HCT116 (cell line): Measurements from ENCODE around the gene MBP. TPM values are rescaled to one million over a fixed set of nuclear protein-coding genes. Genes with fewer than 3 reads are reported as not detected.

Experiments
- ATAC-seq: fragments of 200-7000 bp; cut with Tn5 transposase; 2 replicates; pipeline ENCODE4 v1.9.1; 2020; ENCODE audit warnings: mild to moderate bottlenecking, moderate library complexity
- BruUV-seq: library from RNA; stranded (reverse); fragments of 400-500 nt; replicated peaks from 2 replicates; lab custom pipeline; 2021; lab: Mats Ljungman, UMichigan
- CTCF ChIA-PET: fragments of 300-600 bp; sonication (Branson Sonifier 250); formaldehyde crosslinking; loops from one replicate; lab custom pipeline; 2021; ENCODE audit warnings: antibody characterized with exemption; lab: Charles Lee
- POLR2A ChIA-PET: fragments of 300-600, 350-600 bp; sonication (Branson Sonifier 250); formaldehyde crosslinking; loops from one replicate; lab custom pipeline; 2021; ENCODE audit warnings: antibody characterized with exemption; lab: Charles Lee
- RAD21 ChIA-PET, 2 experiments: fragments of 300-600 bp; sonication (Branson Sonifier 250); formaldehyde crosslinking; loops; one replicate each; lab custom pipeline; 2023; ENCODE audit warnings: low total read pairs in 2 of 2; ENCODE audit not compliant: uncharacterized antibody in 2 of 2, unreplicated experiment in 2 of 2, low non-redundant PET in 1 of 2; lab: Charles Lee
- DNase-seq: peaks from one replicate; pipeline ENCODE4 v3.0.0-alpha.2; 2010; ENCODE audit warnings: low read depth, low spot score
- H2AFZ ChIP-seq: fragments of 200-600 bp; shearing (Covaris generic), sonication (generic); 2 replicates; pipeline ENCODE4 v1.6.1; 2017; ENCODE audit warnings: low read depth, mixed run types, mixed read lengths, antibody characterized with exemption, low read length; ENCODE audit not compliant: poor library complexity, severe bottlenecking
- H3K27ac ChIP-seq: 2 replicates; pipeline ENCODE4 v1.5.1; 2012; ENCODE audit warnings: low read depth, low read length
- H3K27me3 ChIP-seq: fragments of 200-600 bp; sonication (generic); 2 replicates; pipeline ENCODE4 v1.6.1; 2016; ENCODE audit warnings: mixed run types, low read length, mixed read lengths; ENCODE audit not compliant: insufficient read depth
- H3K36me3 ChIP-seq, 2 experiments: fragments of 200-500 bp in 1 of 2; fragments of 200-600 bp in 1 of 2; sonication (Bioruptor generic) in 1 of 2; sonication (generic) in 1 of 2; 2 replicates each; pipeline versions ENCODE4 v1.5.1 to v1.6.1; 2014 to 2016; ENCODE audit warnings: low read length in 2 of 2, inconsistent platforms in 1 of 2, mixed read lengths in 1 of 2, mixed run types in 1 of 2; ENCODE audit not compliant: insufficient read depth in 2 of 2, control insufficient read depth in 1 of 2
- H3K4me1 ChIP-seq, 2 experiments: fragments of 200-600 bp in 1 of 2; sonication (generic) in 1 of 2; 2 replicates each; pipeline versions ENCODE4 v1.5.1 to v1.6.1; 2012 to 2017; ENCODE audit warnings: low read length in 2 of 2, inconsistent platforms in 1 of 2, mild to moderate bottlenecking in 1 of 2, mixed read lengths in 1 of 2, mixed run types in 1 of 2, moderate library complexity in 1 of 2; ENCODE audit not compliant: insufficient read depth in 2 of 2, control insufficient read depth in 1 of 2
- H3K4me2 ChIP-seq: fragments of 200-600 bp; sonication (generic); 2 replicates; pipeline ENCODE4 v1.6.1; 2017; ENCODE audit warnings: mixed run types, low read length, mixed read lengths
- H3K4me3 ChIP-seq, 2 experiments: fragments of 200-600 bp in 1 of 2; sonication (generic) in 1 of 2; replicated peaks in 1 of 2; 2 replicates each; pipeline ENCODE4 v1.5.1; 2011 to 2016; ENCODE audit warnings: low read length in 2 of 2, control low read depth in 1 of 2, low read depth in 1 of 2, mild to moderate bottlenecking in 1 of 2, mixed read lengths in 1 of 2, mixed run types in 1 of 2
- H3K79me2 ChIP-seq: fragments of 200-600 bp; sonication (generic); 2 replicates; pipeline ENCODE4 v1.6.1; 2017; ENCODE audit warnings: mild to moderate bottlenecking, mixed run types, low read length, moderate library complexity, mixed read lengths; ENCODE audit not compliant: insufficient read depth
- H3K9ac ChIP-seq: fragments of 200-600 bp; sonication (generic); 2 replicates; pipeline ENCODE4 v1.6.1; 2016; ENCODE audit warnings: low read length, mixed read lengths
- H3K9me2 ChIP-seq: fragments of 200-600 bp; sonication (generic), shearing (Covaris generic); 2 replicates; pipeline ENCODE4 v1.6.1; 2017; ENCODE audit warnings: mixed run types, mild to moderate bottlenecking, moderate library complexity; ENCODE audit not compliant: insufficient read depth
- H3K9me3 ChIP-seq, 2 experiments: fragments of 200-500 bp in 1 of 2; fragments of 200-600 bp in 1 of 2; sonication (Bioruptor generic) in 1 of 2; sonication (generic) in 1 of 2; 2 replicates each; pipeline ENCODE4 v1.6.1; 2014 to 2017; ENCODE audit warnings: low read length in 2 of 2, mixed read lengths in 2 of 2, inconsistent platforms in 1 of 2, low read depth in 1 of 2, mild to moderate bottlenecking in 1 of 2, mixed run types in 1 of 2, moderate library complexity in 1 of 2; ENCODE audit not compliant: control insufficient read depth in 1 of 2, insufficient read depth in 1 of 2
- H4K20me1 ChIP-seq: fragments of 200-600 bp; sonication (generic), shearing (Covaris generic); 2 replicates; pipeline ENCODE4 v1.6.1; 2017; ENCODE audit warnings: mixed run types, mild to moderate bottlenecking, moderate library complexity; ENCODE audit not compliant: insufficient read depth
- EZH2phosphoT487 ChIP-seq: fragments of 200-600 bp; IDR thresholded peaks from 2 replicates; pipeline ENCODE4 v1.6.1; 2018; ENCODE audit warnings: antibody characterized with exemption, borderline replicate concordance
- FOSL1 ChIP-seq: IDR thresholded peaks from 2 replicates; pipeline ENCODE4 v1.6.1; 2012; ENCODE audit warnings: low read depth
- POLR2AphosphoS5 ChIP-seq: IDR thresholded peaks from 2 replicates; pipeline ENCODE4 v1.6.1; 2011; ENCODE audit warnings: mild to moderate bottlenecking, low read depth, low read length, moderate library complexity
- SIN3A ChIP-seq: IDR thresholded peaks from 2 replicates; pipeline ENCODE4 v1.6.1; 2012; ENCODE audit warnings: low read depth
- TCF7L2 ChIP-seq: IDR thresholded peaks from 2 replicates; pipeline ENCODE4 v1.7.0; 2011; ENCODE audit warnings: borderline replicate concordance, inconsistent platforms; ENCODE audit not compliant: insufficient read depth, insufficient read length; ENCODE audit errors: extremely low read depth
- YY1 ChIP-seq: IDR thresholded peaks from 2 replicates; pipeline ENCODE4 v1.6.1; 2011; ENCODE audit warnings: low read length, low read depth, moderate library complexity, mild to moderate bottlenecking; ENCODE audit not compliant: insufficient replicate concordance; ENCODE audit errors: extremely low read depth
- intact Hi-C: fragments of 100-400 bp; cut with micrococcal nuclease; formaldehyde crosslinking; loops from 2 replicates; pipeline ENCODE4 v1.10.0; 2022
- total RNA-seq: library from RNA; stranded (reverse); gene quantifications from one replicate; pipeline ENCODE4 v1.2.1, GENCODE V29; 2021; ENCODE audit not compliant: unreplicated experiment
- TF ChIP-seq, protein P1 (sequence below): IDR thresholded peaks from 2 replicates; pipeline ENCODE4 v1.6.1; 2012; ENCODE audit warnings: low read depth

Gene MBP
- total RNA-seq, 1 experiment from 2014 or later: 34.9 TPM

DNA sequence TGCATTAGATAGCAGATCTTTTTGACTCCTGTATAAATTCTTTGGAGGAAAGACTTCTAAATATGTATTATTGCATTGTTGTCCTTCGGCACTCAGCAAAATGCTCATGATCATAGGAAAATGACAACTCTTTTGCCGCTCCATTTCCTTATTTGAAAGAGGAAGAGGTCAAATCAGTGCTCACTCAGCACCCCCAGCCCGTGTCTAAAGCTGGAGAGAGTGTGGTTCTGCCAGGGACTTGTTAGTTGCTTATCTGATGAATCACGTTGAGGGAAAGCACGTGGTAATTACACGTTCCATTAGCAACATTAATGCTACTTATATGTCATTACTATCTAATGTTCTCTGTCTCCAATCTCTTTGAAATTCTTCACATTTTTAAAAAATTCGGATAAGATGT lies 46.0 kb upstream of the MBP start:
- H3K36me3 ChIP-seq: no peaks in the 10 kb centered on the region
- ChIA-PET CTCF (no interaction called here), RAD21 (no interaction called here), POLR2A (no interaction called here)
- no peaks in the 10 kb centered on the region for H4K20me1 ChIP-seq
- intact Hi-C loops: no loop called here
- no peak overlapping the region for H3K27ac ChIP-seq
- no peak overlapping the region for H3K9ac ChIP-seq
- TF ChIP-seq POLR2AphosphoS5: no peak
- no peak for TF ChIP-seq SIN3A
- DNase-seq: no peak
- no TSS peak for BruUV-seq
- H3K27me3 ChIP-seq: no peaks in the 10 kb centered on the region
- H3K9me2 ChIP-seq: no peaks in the 10 kb centered on the region
- H2AFZ ChIP-seq: no peak overlapping the region
- no peaks in the 10 kb centered on the region for H3K4me1 ChIP-seq
- H3K4me2 ChIP-seq: no peak overlapping the region
- no peaks in the 10 kb centered on the region for H3K79me2 ChIP-seq
- no peaks in the 10 kb centered on the region for H3K9me3 ChIP-seq
- H3K4me3 ChIP-seq: no peak overlapping the region
- no peak for ATAC-seq

- Histone ChIP-seq H3K4me1 (no peaks in the 10 kb centered on the region), H4K20me1 (no peaks in the 10 kb centered on the region), H3K79me2 (no peaks in the 10 kb centered on the region), H3K9ac (no peak overlapping the region), H3K36me3 (no peaks in the 10 kb centered on the region), H3K4me3 (no peak overlapping the region), H3K27ac (no peak overlapping the region), H3K4me2 (no peak overlapping the region), H3K9me3 (no peaks in the 10 kb centered on the region), H3K27me3 (no peaks in the 10 kb centered on the region), H2AFZ (no peak overlapping the region), H3K9me2 (no peaks in the 10 kb centered on the region)
- DNase-seq (no peak), ATAC-seq (no peak)
- ChIA-PET RAD21 (no interaction called here), CTCF (no interaction called here), POLR2A (interaction anchor here (0.6 kb wide), 1 partner anchor 202 kb away, joined by 3 read pairs; no protein-coding TSS in a partner anchor)
- intact Hi-C loops: no loop called here
- BruUV-seq: no TSS peak
- TF ChIP-seq, protein P1, sequence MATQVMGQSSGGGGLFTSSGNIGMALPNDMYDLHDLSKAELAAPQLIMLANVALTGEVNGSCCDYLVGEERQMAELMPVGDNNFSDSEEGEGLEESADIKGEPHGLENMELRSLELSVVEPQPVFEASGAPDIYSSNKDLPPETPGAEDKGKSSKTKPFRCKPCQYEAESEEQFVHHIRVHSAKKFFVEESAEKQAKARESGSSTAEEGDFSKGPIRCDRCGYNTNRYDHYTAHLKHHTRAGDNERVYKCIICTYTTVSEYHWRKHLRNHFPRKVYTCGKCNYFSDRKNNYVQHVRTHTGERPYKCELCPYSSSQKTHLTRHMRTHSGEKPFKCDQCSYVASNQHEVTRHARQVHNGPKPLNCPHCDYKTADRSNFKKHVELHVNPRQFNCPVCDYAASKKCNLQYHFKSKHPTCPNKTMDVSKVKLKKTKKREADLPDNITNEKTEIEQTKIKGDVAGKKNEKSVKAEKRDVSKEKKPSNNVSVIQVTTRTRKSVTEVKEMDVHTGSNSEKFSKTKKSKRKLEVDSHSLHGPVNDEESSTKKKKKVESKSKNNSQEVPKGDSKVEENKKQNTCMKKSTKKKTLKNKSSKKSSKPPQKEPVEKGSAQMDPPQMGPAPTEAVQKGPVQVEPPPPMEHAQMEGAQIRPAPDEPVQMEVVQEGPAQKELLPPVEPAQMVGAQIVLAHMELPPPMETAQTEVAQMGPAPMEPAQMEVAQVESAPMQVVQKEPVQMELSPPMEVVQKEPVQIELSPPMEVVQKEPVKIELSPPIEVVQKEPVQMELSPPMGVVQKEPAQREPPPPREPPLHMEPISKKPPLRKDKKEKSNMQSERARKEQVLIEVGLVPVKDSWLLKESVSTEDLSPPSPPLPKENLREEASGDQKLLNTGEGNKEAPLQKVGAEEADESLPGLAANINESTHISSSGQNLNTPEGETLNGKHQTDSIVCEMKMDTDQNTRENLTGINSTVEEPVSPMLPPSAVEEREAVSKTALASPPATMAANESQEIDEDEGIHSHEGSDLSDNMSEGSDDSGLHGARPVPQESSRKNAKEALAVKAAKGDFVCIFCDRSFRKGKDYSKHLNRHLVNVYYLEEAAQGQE: no peak
- no peak for TF ChIP-seq TCF7L2
- no peak for TF ChIP-seq FOSL1
- no peak for TF ChIP-seq YY1
- no peak for TF ChIP-seq EZH2phosphoT487
These were observed 44.4 kb upstream of the MBP start for GRCh38 chr18:77177009-77177408.
